SKM-1 treated with dmso at 0.1 percent for 144 hours (cell line): ENCODE results near the gene TNS2.
A peak's percentile ranks its signal among the peaks of the same experiment; 100 is the strongest.

ENCODE experiments used
- DNase-seq: peaks from one replicate; lab custom pipeline; 2025; ENCODE audit not compliant: unreplicated experiment; lab: John Stamatoyannopoulos, UW

The TNS2 gene

GRCh38 chr12:53042607-53043454 lies 7.0 kb upstream of the TNS2 start:
- no peak for DNase-seq

- DNase-seq, result no peak
Observed at GRCh38 chr12:53044052-53044581, 5.7 kb upstream of the TNS2 start.

GRCh38 chr12:53044896-53045695 lies 4.8 kb upstream of the TNS2 start:
- DNase-seq, result no peak

- no peak for DNase-seq
Observed at GRCh38 chr12:53045696-53046045, 4.2 kb upstream of the TNS2 start.

GRCh38 chr12:53046655-53047220 lies 3.1 kb upstream of the TNS2 start:
- DNase-seq, result peak; percentile 28

- no peak for DNase-seq
Observed at GRCh38 chr12:53047221-53048032, 2.4 kb upstream of the TNS2 start.

- DNase-seq, result no peak
Observed at GRCh38 chr12:53048033-53048779, 1.7 kb upstream of the TNS2 start.

GRCh38 chr12:53048780-53049401 lies 974 bp upstream of the TNS2 start:
- no peak for DNase-seq

GRCh38 chr12:53050426-53051057 lies 677 bp downstream of the TNS2 start:
- DNase-seq, result no peak

- no peak for DNase-seq
Observed at GRCh38 chr12:53051058-53051880, 1.4 kb downstream of the TNS2 start.

- DNase-seq, result no peak
Observed at GRCh38 chr12:53051881-53052412, 2.1 kb downstream of the TNS2 start.

- DNase-seq, result no peak
Observed at GRCh38 chr12:53052419-53053217, 2.8 kb downstream of the TNS2 start.

- no peak for DNase-seq
Observed at GRCh38 chr12:53053218-53054111, 3.6 kb downstream of the TNS2 start.

GRCh38 chr12:53054112-53054878 lies 4.4 kb downstream of the TNS2 start:
- DNase-seq, result peak; percentile 41

GRCh38 chr12:53055471-53056266 lies 5.8 kb downstream of the TNS2 start:
- DNase-seq, result no peak
